GM21390 (cell line): ENCODE data around the gene PRRG4.
"Not testable (repeated sequence)": the region's sequence is repeated elsewhere in the genome, so short reads cannot be mapped to it uniquely, and the experiment has no call there.

Source experiments
- ATAC-seq: cut with Tn5 transposase; IDR thresholded peaks from one replicate; pipeline ENCODE4 v1.9.1; 2021; ENCODE audit not compliant: unreplicated experiment

The PRRG4 gene

DNA sequence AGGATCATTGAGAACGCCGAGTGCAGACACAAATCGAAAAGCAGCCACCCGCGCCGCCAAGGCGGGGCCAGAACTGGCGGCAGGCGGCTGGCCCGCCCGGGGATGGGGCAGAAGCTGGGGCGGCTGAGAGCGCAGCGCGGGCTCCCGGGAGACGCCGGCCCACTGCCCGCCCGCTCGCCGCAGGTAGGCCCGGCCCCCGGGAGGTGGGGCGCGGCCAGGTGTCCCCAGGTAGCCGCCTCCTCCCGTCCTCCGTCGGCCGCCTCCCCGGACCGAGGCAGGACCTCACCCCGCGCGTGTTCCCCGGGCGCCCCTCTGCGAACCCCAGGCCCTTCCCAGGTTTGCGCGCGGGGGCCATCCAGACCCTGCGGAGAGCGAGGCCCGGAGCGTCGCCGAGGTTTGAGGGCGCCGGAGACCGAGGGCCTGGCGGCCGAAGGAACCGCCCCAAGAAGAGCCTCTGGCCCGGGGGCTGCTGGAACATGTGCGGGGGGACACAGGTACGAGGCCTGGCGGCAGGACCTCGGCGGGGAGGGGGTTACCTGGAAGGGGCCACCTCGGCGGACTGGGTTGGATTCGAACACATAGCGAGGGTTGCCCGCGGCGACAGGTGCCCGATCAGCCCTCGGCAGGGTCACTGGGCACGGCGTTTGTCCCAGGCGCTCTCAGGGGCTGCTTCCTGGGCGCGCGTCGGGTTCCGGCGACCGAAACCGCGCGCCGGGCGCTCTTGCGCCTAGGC, at the start of gene PRRG4:
Gene PRRG4, plus strand, starts transcription at position 248 of the 733 bp plus-strand sequence. CDS start 603 bp downstream, outside the sequence.
- ATAC-seq: peak; percentile 81

DNA sequence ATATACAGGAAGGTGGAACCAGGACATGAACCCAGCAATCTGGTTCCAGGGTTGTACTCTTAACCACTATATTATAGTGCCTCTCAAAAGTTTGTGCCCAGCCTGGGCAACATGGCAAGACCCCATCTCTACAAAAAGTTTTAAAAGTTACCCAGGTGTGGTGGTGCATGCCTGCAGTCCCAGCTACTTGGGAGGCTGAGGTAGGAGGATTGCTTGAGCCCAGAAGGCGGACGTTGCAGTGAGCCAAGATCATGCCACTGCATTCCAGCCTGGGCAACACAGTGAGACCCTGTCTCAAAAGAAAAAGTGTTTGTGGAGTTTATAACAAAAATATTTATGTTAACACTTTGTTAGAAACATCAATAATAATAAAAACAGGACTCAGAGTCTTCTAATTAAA, 48.9 kb upstream of the PRRG4 start:
- not testable (repeated sequence) for ATAC-seq

DNA sequence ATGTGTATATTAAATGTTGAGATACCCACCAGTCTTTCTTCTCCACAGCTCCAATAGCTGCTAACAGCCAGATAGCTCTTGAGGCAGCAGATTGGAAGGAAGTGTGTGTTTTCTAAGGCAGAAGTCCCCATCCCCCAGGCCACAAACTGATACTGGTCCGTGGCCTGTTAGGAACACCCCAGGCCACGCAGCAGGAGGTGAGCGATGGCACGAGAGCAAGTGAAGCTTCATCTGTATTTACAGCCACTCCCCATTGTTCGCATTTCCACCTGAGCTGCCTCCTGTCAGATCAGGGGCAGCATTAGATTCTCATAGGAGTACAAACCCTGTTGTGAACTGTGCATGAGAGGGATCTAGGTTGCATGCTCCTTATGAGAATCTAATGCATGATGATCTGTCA, 48.0 kb upstream of the PRRG4 start:
- ATAC-seq: no peak

DNA sequence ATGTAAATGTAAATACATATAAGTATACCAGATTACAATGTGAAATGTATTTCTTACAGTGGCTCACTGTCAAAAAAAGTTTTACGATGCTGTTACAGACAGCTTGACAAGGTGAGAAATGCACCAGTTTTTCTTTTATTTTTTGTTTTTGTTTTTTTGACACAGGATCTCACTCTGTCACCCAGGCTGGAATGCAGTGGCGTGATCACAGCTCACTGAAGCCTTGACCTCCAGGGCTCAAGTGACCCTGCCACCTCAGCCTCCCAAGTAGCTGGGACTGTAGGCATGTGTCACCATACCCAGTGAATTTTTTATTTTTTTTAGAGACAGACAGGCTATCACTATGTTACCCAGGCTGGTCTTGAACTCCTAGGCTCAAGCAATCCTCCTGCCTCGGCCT, 44.5 kb upstream of the PRRG4 start:
- ATAC-seq: no peak

DNA sequence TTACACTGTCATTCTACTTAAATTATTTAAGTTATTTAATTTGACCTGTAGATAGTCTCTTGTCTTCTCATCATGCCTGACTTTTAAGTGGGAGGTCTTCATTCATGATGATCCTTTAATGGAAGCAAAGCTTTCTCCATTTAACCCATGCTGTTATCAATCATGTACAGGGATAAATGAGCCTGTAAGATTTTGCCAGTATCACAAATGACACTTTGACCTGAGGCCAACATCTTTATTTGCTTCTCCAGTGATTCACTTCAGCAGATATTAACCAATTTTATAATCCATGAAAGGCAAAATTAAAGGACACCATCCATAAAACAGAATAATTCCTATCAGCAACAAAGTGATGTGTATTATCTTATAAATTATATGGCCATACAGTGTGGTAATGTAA, 42.9 kb upstream of the PRRG4 start:
- ATAC-seq: no peak

DNA sequence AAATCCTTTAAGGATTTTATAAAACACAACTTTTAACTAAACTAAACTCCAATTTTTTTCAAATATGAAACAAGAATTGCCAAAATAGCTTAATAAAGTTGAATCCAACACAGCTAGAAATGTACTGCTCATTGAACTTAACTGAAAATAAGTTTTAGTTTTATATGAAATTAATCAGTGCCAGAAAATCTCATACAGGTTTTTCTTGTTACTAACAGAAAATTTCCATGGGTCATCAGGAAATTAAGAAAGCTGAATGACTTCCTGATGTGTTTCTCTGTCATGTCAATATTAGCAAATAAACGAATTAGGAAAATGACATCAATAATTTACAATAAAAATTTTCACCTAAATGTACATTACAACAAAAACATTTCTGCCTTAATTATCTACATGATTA, 38.8 kb upstream of the PRRG4 start:
- ATAC-seq: no peak

DNA sequence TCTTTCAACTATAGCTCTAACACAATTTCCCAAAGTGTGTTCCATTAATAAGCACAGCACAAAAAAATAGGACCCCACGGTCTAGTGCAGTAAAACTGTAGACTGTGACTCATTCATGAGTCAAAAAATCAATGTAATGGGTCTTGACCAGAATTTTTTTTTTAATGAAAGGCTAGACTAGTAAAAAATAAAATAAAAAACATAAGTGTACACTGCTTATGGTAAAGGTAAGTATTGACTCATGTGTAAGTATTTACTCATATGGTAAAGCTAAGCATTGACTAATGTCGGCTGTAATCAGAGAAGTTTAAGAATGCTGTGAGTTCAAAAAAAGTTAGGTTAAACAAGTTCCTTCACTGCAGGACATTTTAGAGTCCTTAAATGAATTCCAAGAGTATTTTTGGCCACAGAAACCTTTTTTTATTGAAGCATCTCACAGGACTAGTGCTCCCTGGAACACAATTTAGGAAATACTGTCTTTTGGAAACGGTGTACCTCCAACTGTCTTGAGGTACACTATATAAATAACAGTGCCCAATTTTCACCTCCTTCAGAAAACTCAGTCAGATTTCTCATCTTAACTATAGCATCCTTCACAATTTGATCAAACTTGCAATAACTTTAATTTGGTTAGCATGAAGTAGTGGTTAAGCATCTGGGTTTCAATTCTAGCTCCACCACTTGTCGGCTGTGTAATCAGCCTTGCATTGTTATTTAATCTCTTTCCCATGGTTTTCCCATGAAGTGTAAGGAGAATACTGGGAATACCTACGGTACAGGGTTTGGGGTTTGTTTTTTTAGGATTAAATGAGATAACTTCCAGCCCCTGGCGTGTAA, 37.4 kb upstream of the PRRG4 start:
- no peak for ATAC-seq

DNA sequence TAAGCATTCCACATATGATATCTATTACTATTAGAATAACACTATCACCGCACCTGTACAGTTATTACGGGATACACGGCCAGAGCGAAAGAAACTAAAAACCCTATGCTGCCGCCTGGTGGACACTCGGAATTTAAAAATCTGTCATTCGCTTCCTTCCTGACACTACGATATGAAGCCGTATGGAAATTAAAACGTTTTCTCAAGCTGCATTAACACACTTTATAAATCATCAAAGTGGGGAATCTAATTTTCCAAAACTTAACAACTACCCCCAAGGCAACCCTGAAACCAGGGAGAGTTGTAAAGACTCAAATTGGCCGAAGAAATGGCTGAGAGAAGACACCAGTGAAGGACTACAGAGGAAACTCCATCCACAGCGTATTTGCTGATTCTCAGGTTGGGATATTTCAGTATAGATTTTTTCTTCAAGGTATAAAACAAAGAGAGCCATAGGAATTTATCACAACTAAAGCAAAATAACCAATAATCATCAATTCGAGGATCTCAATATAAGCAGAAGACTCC, 36.7 kb upstream of the PRRG4 start:
- ATAC-seq: peak; percentile 76

DNA sequence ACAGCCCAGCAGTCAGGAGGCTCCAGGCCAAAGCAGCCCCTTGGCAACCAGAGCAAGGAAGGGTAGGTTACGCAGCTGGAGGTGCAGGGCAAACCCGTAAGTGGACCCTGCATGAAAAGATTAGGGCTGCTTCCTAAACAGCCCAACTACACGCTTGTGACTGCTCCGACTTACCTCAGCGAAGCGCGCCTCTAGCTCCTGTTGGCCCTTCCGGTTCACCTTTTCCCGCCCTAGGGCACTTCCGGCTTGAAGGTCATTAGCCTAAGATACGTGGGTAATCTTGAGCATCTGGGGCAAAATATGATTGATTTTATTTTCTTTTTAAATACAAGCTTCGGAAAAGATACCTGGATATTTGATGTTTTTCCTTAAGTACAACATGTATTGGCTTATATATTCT, 35.3 kb upstream of the PRRG4 start, which contains the start of gene CCDC73:
Gene CCDC73, minus strand, starts transcription at position 224 of the 400 bp plus-strand sequence. CDS start 34,419 bp downstream, outside the sequence.
- no peak for ATAC-seq

DNA sequence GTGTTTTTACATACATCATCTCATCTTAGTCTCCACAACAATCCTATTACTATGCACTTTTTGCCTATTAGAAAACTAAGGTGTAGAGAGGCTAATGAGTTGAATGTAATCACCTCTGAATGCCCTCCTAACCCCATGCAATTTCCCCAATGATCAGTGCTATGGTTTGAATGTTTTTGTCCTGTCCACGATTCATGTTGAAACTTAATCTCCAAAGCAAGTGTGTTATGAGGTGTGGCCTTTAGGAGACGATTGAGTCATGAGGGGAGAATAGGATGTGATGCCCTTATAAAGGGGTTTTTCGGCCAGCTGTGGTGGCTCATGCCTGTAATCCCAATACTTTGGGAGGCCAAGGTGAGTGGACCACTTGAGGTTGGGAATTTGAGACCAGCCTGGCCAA, 33.3 kb upstream of the PRRG4 start:
- no peak for ATAC-seq

DNA sequence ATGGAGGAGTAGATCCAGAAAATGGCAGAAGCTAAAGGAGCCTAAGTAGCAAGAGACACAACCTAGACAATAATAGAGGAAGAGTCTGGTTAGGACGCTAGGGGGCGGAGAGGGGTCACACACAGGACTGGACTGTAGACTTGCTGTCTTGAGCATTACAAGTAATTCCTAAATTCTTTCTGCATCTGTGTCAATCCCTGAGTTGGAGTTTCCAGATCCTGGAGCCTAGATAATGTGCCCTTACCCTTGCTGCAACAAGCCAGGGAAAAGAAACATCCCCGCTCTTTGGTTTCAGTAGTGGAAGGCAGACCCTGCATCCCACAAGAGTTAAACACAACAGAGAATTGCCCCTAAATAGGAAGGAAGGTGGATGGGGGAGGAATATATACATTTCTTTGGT, 20.4 kb upstream of the PRRG4 start:
- peak; percentile 98 for ATAC-seq

DNA sequence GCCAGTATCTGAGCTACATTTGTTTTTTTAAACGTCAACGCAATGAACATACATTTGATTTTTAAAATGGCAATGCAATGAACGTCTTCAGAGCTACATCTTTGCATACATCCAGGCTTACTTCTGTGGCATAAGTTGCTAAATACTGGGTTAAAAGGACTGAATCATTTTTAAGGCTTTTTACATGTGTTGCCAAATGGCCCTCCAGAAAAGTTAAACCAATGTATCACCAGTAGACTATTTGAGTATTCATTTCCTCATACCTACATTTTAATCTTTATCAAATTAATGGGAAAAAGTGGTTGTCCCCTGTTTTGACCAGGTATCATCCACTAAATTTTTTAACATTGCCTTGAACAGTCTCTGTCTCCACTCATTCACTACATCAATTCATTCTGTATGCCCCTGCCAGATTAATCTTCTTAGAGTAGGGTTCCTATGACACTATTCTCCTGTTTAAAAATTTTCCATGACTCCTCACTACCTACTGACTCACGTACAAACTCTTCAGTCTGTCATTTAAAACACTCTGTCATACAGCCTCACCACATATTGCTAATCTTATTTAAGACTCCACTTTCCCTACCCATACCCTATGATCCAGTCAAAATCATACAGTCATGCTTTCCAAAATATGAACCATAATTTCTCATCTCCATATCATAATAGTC, 12.4 kb upstream of the PRRG4 start:
- ATAC-seq: no peak

DNA sequence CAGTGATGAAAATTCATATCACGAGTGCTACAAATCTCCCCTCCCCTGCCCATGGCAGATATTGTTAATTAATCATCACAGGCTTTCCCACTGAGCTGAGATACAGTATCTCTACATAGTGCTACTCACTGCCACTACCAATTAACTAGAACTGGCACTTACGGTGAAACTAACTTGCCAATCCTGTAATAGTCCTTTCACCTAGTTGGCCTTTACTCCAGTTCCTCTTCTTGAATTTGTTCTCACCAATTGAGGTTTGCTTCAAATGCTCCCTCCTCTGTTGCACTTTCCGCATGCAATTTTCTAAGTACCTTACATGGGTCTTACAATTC, 11.9 kb upstream of the PRRG4 start:
- no peak for ATAC-seq

DNA sequence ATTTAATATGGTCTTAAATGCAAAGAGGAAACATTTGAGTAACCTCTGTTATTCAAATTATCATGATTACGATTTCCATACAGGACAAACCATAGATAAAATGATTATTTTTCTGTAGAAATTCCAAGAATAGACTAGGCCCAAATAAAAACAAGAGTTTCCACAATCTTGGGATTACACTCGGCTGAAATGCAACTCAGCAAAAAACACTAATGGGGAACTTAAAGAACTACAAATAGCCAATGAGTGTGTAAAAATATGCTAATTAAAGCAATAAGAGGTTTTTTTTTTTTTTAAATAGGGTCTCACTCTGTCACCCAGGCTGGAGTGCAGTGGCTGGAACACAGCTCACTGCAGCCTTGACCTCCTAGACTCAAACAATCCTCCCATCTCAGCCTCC, 10.5 kb upstream of the PRRG4 start:
- ATAC-seq: no peak

DNA sequence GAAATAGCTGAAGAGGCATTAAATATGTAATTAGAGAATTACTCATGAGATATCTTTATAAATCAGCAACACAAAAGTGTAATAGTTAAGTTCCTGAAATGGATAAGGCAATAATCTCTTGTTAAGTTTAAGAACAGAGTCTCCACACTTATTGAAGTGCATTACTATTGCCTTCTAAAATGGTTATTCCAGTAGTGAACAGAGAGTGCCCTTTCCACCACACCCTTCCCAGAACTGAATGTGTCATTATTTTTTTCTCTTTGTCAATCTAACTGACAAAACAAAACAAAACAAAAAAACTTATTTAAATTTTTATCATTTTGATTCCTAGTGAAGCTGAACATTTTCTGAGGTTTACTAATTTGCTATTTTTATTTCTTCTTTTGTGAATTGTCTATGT, 9.2 kb upstream of the PRRG4 start:
- no peak for ATAC-seq

DNA sequence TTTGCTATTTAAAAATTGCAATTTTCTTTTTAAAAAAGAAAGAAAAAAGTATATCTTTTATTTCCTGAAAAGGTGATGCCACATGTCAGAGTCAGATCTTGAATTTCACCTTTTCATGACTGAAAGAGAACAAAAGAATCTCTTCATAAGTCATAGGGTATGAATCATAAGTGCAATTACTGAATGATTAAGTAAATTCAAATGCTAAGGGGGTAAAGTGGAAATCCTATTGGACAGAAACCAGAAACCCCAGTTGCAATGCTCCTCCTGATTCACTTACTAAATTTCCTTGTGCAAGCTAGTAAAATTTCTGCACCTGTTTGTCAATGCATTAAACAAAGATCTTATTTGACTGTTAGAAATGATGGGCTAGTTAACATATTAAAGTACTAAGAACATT, 8.2 kb upstream of the PRRG4 start:
- no peak for ATAC-seq

DNA sequence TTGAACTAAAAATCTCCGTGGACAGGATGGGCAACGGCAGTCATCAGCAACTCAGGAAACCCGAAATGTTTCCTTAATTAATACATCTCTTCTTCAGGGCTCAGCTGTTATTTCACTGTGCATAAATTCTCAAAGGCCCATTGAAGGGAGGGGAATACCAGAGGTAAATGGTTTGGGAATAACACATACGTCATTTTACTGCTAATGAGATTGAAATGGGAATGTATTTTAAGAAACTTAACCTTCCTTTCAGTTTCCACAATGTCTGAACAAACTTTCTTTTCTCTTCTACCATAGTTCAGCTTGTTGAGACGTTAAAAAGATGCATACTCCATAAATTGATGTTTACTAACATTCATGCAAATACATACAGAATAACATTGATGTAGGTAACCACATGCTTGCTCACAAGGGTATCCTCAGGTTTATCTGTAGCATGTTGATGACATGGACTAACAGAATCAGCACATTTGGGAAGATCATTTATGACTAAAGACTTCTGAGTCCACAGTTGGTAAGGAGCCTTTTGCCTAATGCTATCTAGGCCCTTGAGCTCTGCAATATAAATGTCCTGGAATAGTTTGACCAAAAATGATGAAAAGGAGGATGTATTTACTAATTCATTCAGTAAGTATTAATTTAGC, 7.7 kb upstream of the PRRG4 start:
- no peak for ATAC-seq

DNA sequence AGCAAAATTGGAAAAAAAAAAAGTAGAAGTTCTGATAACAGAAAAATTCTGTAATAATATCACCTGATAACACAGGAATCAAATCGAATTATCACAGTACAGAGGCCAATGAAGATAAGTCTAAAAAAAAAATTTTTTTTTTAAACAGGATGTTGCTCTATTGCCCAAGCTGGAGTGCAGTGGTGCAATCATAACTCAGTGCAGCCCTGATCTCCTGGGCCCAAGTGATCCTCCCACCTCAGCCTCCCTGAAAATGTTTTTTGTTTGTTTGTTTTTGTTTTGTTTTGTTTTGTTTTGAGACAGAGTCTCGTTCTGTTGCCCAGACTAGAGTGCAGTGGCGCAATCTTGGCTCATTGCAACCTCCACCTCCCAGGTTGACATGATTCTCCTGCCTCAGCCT, 6.1 kb upstream of the PRRG4 start:
- ATAC-seq: not testable (repeated sequence)

DNA sequence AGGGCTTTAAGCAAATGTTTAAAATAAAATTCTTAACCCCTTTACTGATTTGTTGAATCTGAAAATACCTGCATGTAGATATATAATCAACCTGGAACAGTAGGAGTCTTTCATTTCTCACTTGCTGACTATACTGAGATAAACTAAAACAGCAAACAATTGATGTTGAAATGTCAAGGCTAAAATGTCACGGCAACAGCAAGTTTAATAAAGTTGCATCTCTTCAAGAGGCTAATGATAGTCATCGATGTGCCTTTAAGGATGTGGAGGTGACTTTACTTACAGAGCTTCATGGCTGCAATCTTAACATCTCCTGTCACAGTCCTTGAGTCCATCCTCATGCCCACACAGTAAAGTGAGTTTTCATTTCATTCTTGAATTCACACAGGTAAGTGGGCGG, 3.6 kb upstream of the PRRG4 start:
- ATAC-seq: no peak

DNA sequence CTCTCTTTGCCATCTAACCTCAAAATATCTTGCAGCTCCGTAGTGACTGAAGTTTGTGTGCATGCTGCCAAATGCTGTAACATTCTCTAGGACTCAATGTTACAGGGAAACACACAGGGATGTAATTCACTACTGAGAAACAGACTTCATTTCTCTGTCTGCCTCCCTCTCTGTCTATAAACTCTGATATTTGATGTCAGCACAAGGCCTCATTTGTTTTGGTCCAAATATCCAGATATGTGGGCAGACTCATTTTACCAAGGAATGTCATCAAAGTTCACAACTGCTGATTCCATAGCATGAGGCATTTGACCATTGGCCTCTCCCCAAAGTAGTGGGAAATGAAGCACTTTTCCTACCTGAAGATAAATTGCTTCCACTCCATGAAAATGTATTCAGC, 2.5 kb upstream of the PRRG4 start:
- ATAC-seq: no peak

DNA sequence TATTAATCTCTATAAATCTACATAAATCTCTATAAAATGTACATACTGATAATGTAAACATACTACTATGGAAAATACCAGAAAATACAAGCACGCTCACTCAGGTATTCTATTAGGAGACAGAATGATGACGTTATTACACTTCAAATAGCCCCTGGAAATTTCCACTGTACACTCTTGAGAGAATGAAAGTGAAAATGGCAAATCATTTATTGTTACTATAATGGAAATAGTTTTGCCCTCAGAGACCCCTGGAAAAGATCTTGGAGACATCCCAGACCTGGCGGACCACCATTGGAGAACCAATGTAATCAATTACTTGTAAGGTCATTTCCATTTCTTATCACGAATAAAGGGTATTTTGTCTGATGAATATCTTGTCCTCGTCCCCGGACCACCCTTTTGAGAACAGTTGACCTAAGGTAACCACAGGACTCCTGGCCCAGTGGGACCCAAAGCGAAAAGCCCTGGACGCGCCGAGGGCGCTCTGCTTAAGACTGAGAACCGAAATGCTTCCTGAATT, 509 bp upstream of the PRRG4 start:
- peak; percentile 40 for ATAC-seq
